Uterus (tissue), 2 donors: ENCODE measurements around the gene SUGCT.

Experiments
- CTCF ChIP-seq, 4 experiments: fragments of 200-600 bp in 2 of 4; fragments of 450-650 bp in 2 of 4; sonication (generic) in 2 of 4; IDR thresholded peaks; one replicate each; pipeline ENCODE4 v1.5.1; 2016 to 2019; ENCODE audit warnings: antibody characterized with exemption in 4 of 4, mild to moderate bottlenecking in 2 of 4, moderate library complexity in 1 of 4
- POLR2A ChIP-seq, 2 donors: fragments of 450-650 bp; IDR thresholded peaks; one replicate each; pipeline ENCODE4 v1.6.1; 2016; ENCODE audit warnings: antibody characterized with exemption in 2 of 2, mild to moderate bottlenecking in 1 of 2, moderate library complexity in 1 of 2

- TF ChIP-seq CTCF (IDR thresholded peaks at IDR 0.05), result no peak
- no peak for TF ChIP-seq POLR2A (IDR thresholded peaks at IDR 0.05)
Measured at GRCh38 chr7:40425696-40426095, 290.9 kb downstream of the SUGCT start.
